DOHH2 (cell line): ENCODE data around the gene TIAM2.

Experiments used
- H3F3A ChIP-seq: fragments of 200-600 bp; sonication (generic), shearing (Covaris generic); 2 replicates; pipeline ENCODE4 v1.6.0; 2016; ENCODE audit warnings: antibody characterized with exemption, mild to moderate bottlenecking; ENCODE audit not compliant: control insufficient read depth, insufficient read depth
- H3K27ac ChIP-seq: fragments of 200-600 bp; sonication (generic); 2 replicates; pipeline ENCODE4 v1.5.1; 2014; ENCODE audit warnings: low read depth, mild to moderate bottlenecking, low read length, moderate library complexity
- H3K27me3 ChIP-seq: fragments of 200-600 bp; sonication (generic); 2 replicates; pipeline ENCODE4 v1.6.1; 2014; ENCODE audit warnings: mild to moderate bottlenecking, low read length, mixed read lengths; ENCODE audit not compliant: control insufficient read depth
- H3K36me3 ChIP-seq: fragments of 200-600 bp; sonication (generic); 2 replicates; pipeline ENCODE4 v1.6.1; 2014; ENCODE audit warnings: mild to moderate bottlenecking, low read length, moderate library complexity, mixed read lengths; ENCODE audit not compliant: control insufficient read depth
- H3K4me1 ChIP-seq: fragments of 200-600 bp; sonication (generic); 2 replicates; pipeline ENCODE4 v1.6.1; 2014; ENCODE audit warnings: mild to moderate bottlenecking, low read length, mixed read lengths; ENCODE audit not compliant: control insufficient read depth
- H3K4me2 ChIP-seq: fragments of 200-600 bp; sonication (generic); 2 replicates; pipeline ENCODE4 v1.6.0; 2014; ENCODE audit warnings: mild to moderate bottlenecking, low read length, moderate library complexity
- H3K4me3 ChIP-seq: fragments of 200-600 bp; sonication (generic); 2 replicates; pipeline ENCODE4 v1.5.1; 2014; ENCODE audit warnings: mild to moderate bottlenecking, low read length, mixed read lengths
- H3K79me2 ChIP-seq: fragments of 200-600 bp; sonication (generic); 2 replicates; pipeline ENCODE4 v1.6.1; 2014; ENCODE audit warnings: mild to moderate bottlenecking, low read length, mixed read lengths; ENCODE audit not compliant: control insufficient read depth
- H3K9me2 ChIP-seq: fragments of 200-600 bp; sonication (generic); replicated peaks from 2 replicates; pipeline ENCODE4 v1.6.1; 2014; ENCODE audit warnings: mild to moderate bottlenecking, low read length, mixed read lengths; ENCODE audit not compliant: control insufficient read depth
- H3K9me3 ChIP-seq: fragments of 200-600 bp; sonication (generic); 2 replicates; pipeline ENCODE4 v1.6.1; 2014; ENCODE audit warnings: antibody characterized with exemption, low read length, mixed read lengths; ENCODE audit not compliant: control insufficient read depth, insufficient read depth
- H4K20me1 ChIP-seq: fragments of 200-600 bp; sonication (generic); 2 replicates; pipeline ENCODE4 v1.6.0; 2014; ENCODE audit warnings: low read depth, mild to moderate bottlenecking, antibody characterized with exemption, low read length, moderate library complexity; ENCODE audit not compliant: control insufficient read depth, insufficient read depth
- CTCF ChIP-seq: fragments of 200-600 bp; sonication (generic); IDR thresholded peaks from one replicate; pipeline ENCODE4 v1.5.1; 2014; ENCODE audit warnings: antibody characterized with exemption, mild to moderate bottlenecking, low read depth, low read length; ENCODE audit not compliant: poor library complexity, severe bottlenecking
- EZH2phosphoT487 ChIP-seq: fragments of 200-600 bp; sonication (generic); IDR thresholded peaks from 2 replicates; pipeline ENCODE4 v1.6.1; 2017; ENCODE audit warnings: borderline replicate concordance, mild to moderate bottlenecking, antibody characterized with exemption, low read length, moderate library complexity, mixed read lengths

TIAM2 gene

GRCh38 chr6:155110721-155111120 is 115.6 kb downstream of the TIAM2 start:
- Histone ChIP-seq H3K36me3 (no peaks in the 10 kb centered on the region), H3K27ac (no peak overlapping the region), H3K4me3 (no peak overlapping the region), H3K4me2 (no peak overlapping the region), H3K9me3 (no peaks in the 10 kb centered on the region), H3K79me2 (no peaks in the 10 kb centered on the region), H4K20me1 (no peaks in the 10 kb centered on the region), H3F3A (no peaks in the 10 kb centered on the region), H3K27me3 (peaks cover 23% of the 10 kb centered on the region), H3K9me2 (no peaks in the 10 kb centered on the region), H3K4me1 (no peaks in the 10 kb centered on the region)
- no peak for TF ChIP-seq CTCF
- TF ChIP-seq EZH2phosphoT487, result no peak

- Histone ChIP-seq H3K4me2 (no peak overlapping the region), H3K4me1 (no peaks in the 10 kb centered on the region), H4K20me1 (no peaks in the 10 kb centered on the region), H3K79me2 (no peaks in the 10 kb centered on the region), H3K4me3 (no peak overlapping the region), H3K9me3 (no peaks in the 10 kb centered on the region), H3K27me3 (peaks cover 9% of the 10 kb centered on the region), H3K36me3 (no peaks in the 10 kb centered on the region), H3K27ac (no peak overlapping the region), H3K9me2 (no peaks in the 10 kb centered on the region), H3F3A (no peaks in the 10 kb centered on the region)
- TF ChIP-seq CTCF, result no peak
- TF ChIP-seq EZH2phosphoT487, result no peak
Measured at GRCh38 chr6:155112757-155113156, 117.6 kb downstream of the TIAM2 start.

GRCh38 chr6:155115893-155116570 is 120.9 kb downstream of the TIAM2 start:
- Histone ChIP-seq H3K27me3 (no peaks in the 10 kb centered on the region), H3K36me3 (no peaks in the 10 kb centered on the region), H4K20me1 (no peaks in the 10 kb centered on the region), H3K9me3 (no peaks in the 10 kb centered on the region), H3K79me2 (no peaks in the 10 kb centered on the region), H3F3A (no peaks in the 10 kb centered on the region), H3K9me2 (no peaks in the 10 kb centered on the region), H3K4me3 (no peak overlapping the region), H3K4me2 (no peak overlapping the region), H3K4me1 (no peaks in the 10 kb centered on the region), H3K27ac (no peak overlapping the region)
- TF ChIP-seq EZH2phosphoT487 (no peak), CTCF (no peak)
